ENCODE data around the gene MMD2.

MMD2 gene

DNA sequence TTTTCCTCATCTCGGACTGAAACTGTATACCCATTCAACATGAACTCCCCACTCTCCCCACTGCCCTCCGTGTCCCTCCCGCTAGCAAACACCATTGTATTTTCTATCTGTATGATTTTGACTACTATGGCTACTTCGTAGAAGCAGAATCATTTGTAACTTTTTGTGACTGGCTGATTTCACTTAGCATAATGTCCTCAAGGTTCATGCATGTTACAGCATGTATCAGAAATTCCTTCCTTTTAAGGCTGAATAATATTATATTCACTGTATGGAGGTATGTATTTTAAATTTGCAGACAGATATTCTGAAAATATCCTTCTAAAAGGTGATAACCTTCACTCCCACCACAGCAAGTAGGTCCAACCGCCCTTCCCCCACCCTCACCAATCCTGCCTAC, 42.9 kb upstream of the MMD2 start:
- ATAC-seq: no peak
- TF ChIP-seq SNAI2 (CRISPR knock-in tag; IDR thresholded peaks at IDR 0.05): no peak
- TF ChIP-seq GLIS3 (CRISPR knock-in tag; IDR thresholded peaks at IDR 0.05): no peak
- TF ChIP-seq ESRRG (CRISPR knock-in tag; IDR thresholded peaks at IDR 0.05): no peak
- TF ChIP-seq, protein P1, sequence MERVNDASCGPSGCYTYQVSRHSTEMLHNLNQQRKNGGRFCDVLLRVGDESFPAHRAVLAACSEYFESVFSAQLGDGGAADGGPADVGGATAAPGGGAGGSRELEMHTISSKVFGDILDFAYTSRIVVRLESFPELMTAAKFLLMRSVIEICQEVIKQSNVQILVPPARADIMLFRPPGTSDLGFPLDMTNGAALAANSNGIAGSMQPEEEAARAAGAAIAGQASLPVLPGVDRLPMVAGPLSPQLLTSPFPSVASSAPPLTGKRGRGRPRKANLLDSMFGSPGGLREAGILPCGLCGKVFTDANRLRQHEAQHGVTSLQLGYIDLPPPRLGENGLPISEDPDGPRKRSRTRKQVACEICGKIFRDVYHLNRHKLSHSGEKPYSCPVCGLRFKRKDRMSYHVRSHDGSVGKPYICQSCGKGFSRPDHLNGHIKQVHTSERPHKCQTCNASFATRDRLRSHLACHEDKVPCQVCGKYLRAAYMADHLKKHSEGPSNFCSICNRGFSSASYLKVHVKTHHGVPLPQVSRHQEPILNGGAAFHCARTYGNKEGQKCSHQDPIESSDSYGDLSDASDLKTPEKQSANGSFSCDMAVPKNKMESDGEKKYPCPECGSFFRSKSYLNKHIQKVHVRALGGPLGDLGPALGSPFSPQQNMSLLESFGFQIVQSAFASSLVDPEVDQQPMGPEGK (CRISPR knock-in tag; IDR thresholded peaks at IDR 0.05; ENCODE audit: borderline replicate concordance): no peak
- TF ChIP-seq, protein P2, sequence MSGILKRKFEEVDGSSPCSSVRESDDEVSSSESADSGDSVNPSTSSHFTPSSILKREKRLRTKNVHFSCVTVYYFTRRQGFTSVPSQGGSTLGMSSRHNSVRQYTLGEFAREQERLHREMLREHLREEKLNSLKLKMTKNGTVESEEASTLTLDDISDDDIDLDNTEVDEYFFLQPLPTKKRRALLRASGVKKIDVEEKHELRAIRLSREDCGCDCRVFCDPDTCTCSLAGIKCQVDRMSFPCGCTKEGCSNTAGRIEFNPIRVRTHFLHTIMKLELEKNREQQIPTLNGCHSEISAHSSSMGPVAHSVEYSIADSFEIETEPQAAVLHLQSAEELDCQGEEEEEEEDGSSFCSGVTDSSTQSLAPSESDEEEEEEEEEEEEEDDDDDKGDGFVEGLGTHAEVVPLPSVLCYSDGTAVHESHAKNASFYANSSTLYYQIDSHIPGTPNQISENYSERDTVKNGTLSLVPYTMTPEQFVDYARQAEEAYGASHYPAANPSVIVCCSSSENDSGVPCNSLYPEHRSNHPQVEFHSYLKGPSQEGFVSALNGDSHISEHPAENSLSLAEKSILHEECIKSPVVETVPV (CRISPR knock-in tag; IDR thresholded peaks at IDR 0.05): no peak
- no peak for TF ChIP-seq BACH2 (CRISPR knock-in tag; IDR thresholded peaks at IDR 0.05; ENCODE audit: borderline replicate concordance)
- TF ChIP-seq, protein P3, sequence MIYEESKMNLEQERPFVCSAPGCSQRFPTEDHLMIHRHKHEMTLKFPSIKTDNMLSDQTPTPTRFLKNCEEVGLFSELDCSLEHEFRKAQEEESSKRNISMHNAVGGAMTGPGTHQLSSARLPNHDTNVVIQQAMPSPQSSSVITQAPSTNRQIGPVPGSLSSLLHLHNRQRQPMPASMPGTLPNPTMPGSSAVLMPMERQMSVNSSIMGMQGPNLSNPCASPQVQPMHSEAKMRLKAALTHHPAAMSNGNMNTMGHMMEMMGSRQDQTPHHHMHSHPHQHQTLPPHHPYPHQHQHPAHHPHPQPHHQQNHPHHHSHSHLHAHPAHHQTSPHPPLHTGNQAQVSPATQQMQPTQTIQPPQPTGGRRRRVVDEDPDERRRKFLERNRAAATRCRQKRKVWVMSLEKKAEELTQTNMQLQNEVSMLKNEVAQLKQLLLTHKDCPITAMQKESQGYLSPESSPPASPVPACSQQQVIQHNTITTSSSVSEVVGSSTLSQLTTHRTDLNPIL (CRISPR knock-in tag; IDR thresholded peaks at IDR 0.05; ENCODE audit: low read depth): no peak

DNA sequence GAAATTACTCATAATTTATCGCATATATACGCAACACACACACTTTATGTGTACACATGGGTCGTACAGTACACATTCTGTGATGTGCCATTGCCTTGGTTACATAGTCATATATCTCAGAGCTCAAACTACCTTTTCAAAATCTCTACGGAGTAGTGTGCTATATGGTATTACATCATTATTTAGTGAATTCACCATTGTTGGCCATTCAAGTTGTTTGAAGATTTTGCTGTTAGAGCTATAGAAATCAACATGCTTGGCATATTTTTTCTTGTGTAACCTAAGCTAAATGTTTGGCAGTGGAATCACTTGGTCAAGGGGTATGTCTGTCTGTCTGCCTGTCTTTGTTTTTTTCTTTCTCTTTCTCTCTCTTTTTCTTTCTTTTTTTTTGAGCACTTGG, 42.0 kb upstream of the MMD2 start:
- no peak for ATAC-seq
- TF ChIP-seq, protein P3 (CRISPR knock-in tag; IDR thresholded peaks at IDR 0.05; ENCODE audit: low read depth): no peak
- TF ChIP-seq ZFP30 (CRISPR knock-in tag; IDR thresholded peaks at IDR 0.05) (no peak), ZC3H10 (CRISPR knock-in tag; IDR thresholded peaks at IDR 0.05) (no peak), ZFP3 (CRISPR knock-in tag; IDR thresholded peaks at IDR 0.05) (no peak), ZNF565 (CRISPR knock-in tag; conservative IDR thresholded peaks at IDR 0.05; ENCODE audit: low read depth) (no peak)

DNA sequence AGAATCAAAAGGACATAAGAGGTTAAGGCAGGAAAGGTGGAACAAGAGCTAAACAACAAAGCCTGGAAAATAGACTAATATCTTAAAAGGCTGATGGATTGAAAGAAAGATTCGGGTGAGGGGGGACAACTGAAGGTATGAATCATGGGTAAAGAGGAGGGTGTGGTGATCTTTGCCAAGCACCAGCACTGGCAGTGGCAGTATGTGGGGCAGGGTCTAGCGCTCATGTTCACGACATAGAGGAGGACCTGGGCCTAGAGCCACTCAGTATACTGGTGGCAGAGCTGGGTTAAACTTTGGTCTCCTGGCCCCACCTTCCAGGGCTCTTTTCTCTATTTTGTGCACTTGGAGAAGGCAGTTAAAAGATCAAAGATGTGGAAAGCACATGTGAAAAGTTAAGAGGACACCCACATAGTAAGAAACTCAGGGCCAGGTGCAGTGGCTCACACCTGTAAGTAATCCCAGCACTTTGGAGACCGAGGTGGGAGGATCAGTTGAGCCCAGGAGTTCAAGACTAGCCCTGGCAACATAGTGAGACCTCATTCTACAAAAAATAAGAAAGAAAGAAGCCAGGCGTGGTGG, 40.5 kb upstream of the MMD2 start:
- TF ChIP-seq BACH2 (CRISPR knock-in tag; IDR thresholded peaks at IDR 0.05; ENCODE audit: borderline replicate concordance): no peak
- TF ChIP-seq ZFP3 (CRISPR knock-in tag; IDR thresholded peaks at IDR 0.05): no peak
- no peak for TF ChIP-seq ZFP30 (CRISPR knock-in tag; IDR thresholded peaks at IDR 0.05)
- TF ChIP-seq TCF4 (CRISPR knock-in tag; IDR thresholded peaks at IDR 0.05; ENCODE audit: borderline replicate concordance): no peak
- no peak for ATAC-seq

DNA sequence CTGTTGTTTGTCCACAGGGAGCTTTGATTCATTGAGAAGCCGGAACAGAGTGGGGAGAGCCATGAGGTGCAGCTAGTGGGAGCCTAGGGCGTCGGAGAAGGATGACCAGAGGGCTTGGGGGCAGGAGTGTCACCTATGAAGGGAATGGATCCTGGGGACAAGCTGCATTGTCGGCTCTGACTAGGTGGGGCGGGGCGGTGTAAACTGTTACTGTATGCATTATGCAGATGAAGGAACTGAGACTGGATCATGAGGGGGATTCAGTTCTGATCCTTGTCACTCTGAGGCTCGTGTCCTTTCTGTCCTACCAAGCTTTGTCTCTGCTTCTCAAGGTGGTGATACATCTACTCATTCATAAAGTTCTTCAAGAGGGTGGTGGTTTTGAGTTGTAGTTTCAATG, 39.9 kb upstream of the MMD2 start:
- no peak for ATAC-seq
- no peak for TF ChIP-seq ZNF70 (CRISPR knock-in tag; IDR thresholded peaks at IDR 0.05)
- TF ChIP-seq TOX (CRISPR knock-in tag; IDR thresholded peaks at IDR 0.05; ENCODE audit: borderline replicate concordance): no peak
- no peak for TF ChIP-seq CSDC2 (CRISPR knock-in tag; IDR thresholded peaks at IDR 0.05)
- no peak for TF ChIP-seq ISL1 (CRISPR knock-in tag; IDR thresholded peaks at IDR 0.05)
- TF ChIP-seq, protein P4, sequence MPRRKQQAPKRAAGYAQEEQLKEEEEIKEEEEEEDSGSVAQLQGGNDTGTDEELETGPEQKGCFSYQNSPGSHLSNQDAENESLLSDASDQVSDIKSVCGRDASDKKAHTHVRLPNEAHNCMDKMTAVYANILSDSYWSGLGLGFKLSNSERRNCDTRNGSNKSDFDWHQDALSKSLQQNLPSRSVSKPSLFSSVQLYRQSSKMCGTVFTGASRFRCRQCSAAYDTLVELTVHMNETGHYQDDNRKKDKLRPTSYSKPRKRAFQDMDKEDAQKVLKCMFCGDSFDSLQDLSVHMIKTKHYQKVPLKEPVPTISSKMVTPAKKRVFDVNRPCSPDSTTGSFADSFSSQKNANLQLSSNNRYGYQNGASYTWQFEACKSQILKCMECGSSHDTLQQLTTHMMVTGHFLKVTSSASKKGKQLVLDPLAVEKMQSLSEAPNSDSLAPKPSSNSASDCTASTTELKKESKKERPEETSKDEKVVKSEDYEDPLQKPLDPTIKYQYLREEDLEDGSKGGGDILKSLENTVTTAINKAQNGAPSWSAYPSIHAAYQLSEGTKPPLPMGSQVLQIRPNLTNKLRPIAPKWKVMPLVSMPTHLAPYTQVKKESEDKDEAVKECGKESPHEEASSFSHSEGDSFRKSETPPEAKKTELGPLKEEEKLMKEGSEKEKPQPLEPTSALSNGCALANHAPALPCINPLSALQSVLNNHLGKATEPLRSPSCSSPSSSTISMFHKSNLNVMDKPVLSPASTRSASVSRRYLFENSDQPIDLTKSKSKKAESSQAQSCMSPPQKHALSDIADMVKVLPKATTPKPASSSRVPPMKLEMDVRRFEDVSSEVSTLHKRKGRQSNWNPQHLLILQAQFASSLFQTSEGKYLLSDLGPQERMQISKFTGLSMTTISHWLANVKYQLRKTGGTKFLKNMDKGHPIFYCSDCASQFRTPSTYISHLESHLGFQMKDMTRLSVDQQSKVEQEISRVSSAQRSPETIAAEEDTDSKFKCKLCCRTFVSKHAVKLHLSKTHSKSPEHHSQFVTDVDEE (CRISPR knock-in tag; IDR thresholded peaks at IDR 0.05): no peak
- TF ChIP-seq, protein P2 (CRISPR knock-in tag; IDR thresholded peaks at IDR 0.05): no peak
- no peak for TF ChIP-seq BACH2 (CRISPR knock-in tag; IDR thresholded peaks at IDR 0.05; ENCODE audit: borderline replicate concordance)

Data from SK-N-SH treated with all-trans-retinoic acid at 6 μM for 48 hours (cell line).